ENCODE measurements around the gene PPFIBP1. TPM values are rescaled to one million over a fixed set of nuclear protein-coding genes. Genes with fewer than 3 reads are reported as not detected.

Gene PPFIBP1
- total RNA-seq, 2 donors from 2014 or later = 65.2 to 66.0 TPM

GRCh38 chr12:27534765-27535161 is 10.8 kb downstream of the PPFIBP1 start:
- Histone ChIP-seq H3K4me3 (no peak overlapping the region), H3K36me3 (no peaks in the 10 kb centered on the region), H3K4me1 (peaks cover 0 to 62% of the 10 kb centered on the region in 2 donors), H3K9me3 (no peaks in the 10 kb centered on the region), H3K27me3 (no peaks in the 10 kb centered on the region), H3K27ac (no peak overlapping the region)
- no peak for DNase-seq (ENCODE audit: low spot score)
- TF ChIP-seq, protein P1, sequence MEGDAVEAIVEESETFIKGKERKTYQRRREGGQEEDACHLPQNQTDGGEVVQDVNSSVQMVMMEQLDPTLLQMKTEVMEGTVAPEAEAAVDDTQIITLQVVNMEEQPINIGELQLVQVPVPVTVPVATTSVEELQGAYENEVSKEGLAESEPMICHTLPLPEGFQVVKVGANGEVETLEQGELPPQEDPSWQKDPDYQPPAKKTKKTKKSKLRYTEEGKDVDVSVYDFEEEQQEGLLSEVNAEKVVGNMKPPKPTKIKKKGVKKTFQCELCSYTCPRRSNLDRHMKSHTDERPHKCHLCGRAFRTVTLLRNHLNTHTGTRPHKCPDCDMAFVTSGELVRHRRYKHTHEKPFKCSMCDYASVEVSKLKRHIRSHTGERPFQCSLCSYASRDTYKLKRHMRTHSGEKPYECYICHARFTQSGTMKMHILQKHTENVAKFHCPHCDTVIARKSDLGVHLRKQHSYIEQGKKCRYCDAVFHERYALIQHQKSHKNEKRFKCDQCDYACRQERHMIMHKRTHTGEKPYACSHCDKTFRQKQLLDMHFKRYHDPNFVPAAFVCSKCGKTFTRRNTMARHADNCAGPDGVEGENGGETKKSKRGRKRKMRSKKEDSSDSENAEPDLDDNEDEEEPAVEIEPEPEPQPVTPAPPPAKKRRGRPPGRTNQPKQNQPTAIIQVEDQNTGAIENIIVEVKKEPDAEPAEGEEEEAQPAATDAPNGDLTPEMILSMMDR (IDR thresholded peaks at IDR 0.05) = no peak

GRCh38 chr12:27535318-27535717 is 11.3 kb downstream of the PPFIBP1 start:
- DNase-seq (ENCODE audit: low spot score) = no peak
- Histone ChIP-seq H3K4me3 (no peak overlapping the region), H3K27ac (no peak overlapping the region), H3K9me3 (no peaks in the 10 kb centered on the region), H3K36me3 (no peaks in the 10 kb centered on the region), H3K27me3 (no peaks in the 10 kb centered on the region), H3K4me1 (peaks cover 0 to 65% of the 10 kb centered on the region in 2 donors)
- TF ChIP-seq, protein P1 (IDR thresholded peaks at IDR 0.05) = no peak

DNA sequence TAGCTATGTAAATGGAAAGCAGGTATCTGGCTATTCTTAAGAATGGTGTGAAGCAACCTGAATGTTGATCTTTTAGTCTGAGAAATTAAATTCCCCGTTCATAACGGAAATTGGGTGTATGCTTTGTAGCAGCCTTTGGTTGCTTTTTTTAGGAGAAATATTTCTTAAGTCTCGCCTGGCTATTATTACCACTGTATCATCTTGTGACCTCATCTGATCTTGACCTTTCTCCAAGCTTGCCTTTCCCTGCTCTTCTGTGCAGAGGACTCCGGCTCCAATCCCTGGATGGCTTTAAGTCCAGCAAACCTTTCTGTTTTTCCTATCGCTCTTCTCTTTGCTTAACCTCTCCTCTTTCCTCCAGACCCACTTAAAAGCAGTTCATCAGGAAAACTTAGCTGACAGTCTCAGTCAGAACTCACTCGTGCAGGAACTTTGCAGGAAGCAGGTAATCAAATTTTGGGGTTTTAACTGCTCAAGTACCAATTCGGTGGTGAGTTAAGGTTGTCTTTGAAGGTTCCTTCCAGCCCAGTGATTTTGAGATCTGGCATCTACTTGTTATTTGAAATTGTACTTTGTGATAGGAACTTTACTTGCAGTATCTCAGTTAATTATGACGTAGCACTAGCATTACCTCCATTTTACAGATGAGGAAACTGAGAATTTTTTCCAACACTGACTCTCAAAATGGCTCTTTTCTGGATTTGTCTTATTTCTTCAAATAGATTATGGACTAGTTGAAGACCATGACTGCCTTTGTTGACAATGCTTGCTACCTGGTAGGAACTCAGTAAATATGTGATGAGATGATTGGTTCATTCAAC is 14.1 kb downstream of the PPFIBP1 start:
- Histone ChIP-seq H3K4me3 (no peak overlapping the region), H3K27ac (peak overlapping the region; percentile 51 to 55), H3K27me3 (no peaks in the 10 kb centered on the region), H3K4me1 (peaks cover 0 to 68% of the 10 kb centered on the region in 2 donors), H3K9me3 (no peaks in the 10 kb centered on the region), H3K36me3 (no peaks in the 10 kb centered on the region)
- TF ChIP-seq, protein P1 (IDR thresholded peaks at IDR 0.05) = no peak
- DNase-seq (ENCODE audit: low spot score) = no peak

DNA sequence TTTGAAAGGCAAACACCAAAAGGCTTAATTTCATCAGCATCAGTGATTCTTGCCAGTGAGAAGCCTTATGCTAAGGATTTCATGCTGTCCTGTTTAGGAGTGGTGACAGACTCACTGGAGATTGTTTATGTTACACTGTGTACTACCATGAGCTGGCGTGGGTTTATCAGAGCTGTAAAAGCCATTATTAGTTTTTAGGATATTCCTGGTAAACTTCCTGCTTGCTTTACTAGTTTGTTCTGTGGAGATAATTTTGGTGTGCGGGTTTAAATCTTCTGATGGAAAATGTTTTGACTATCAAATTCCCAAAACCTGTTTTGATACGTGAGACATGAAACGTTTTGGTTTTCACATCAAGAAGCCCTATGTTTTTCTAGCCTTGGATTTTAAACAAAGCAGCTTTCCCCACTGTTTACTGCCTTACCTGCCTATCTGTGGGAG is 15.2 kb downstream of the PPFIBP1 start:
- TF ChIP-seq, protein P1 (IDR thresholded peaks at IDR 0.05) = no peak
- Histone ChIP-seq H3K27ac (peak overlapping the region; percentile 41 to 55), H3K27me3 (no peaks in the 10 kb centered on the region), H3K36me3 (no peaks in the 10 kb centered on the region), H3K9me3 (no peaks in the 10 kb centered on the region), H3K4me3 (no peak overlapping the region), H3K4me1 (peaks cover 0 to 71% of the 10 kb centered on the region in 2 donors)
- DNase-seq (ENCODE audit: low spot score) = no peak

DNA sequence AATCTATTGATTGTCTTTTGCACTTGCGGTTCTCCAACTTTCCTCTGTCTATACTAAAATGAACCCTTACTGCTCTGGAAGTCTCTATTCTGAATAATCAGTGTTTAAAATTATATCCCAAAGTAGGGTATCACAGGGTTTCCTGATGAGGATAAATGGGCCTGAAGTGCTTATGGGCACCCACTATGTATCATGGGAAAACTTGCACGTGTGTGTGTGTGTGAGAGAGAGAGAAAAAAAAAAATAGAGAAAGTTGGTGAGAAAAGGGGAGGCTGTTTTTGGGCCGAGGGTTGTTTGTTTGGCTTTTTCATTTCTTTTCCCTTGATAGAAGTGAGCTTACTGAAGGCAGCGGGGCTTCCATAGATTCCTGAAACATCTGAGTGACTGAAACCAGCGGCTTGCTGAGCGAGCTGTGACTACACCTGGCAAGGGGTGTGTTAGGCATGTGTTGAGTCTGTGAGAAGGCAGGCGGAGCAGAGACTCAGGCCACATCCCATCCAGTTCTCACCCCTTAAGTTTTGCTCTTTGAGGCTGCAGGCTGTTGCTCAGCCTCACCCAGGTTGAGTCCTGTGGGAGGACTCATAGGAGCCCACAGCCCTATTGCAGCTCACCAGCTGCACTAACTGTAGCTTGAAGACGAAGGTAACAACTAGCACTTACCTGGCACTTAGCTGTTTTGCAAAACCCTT is 17.2 kb downstream of the PPFIBP1 start:
- no peak for DNase-seq (ENCODE audit: low spot score)
- Histone ChIP-seq H3K4me1 (peaks cover 0 to 75% of the 10 kb centered on the region in 2 donors), H3K27me3 (no peaks in the 10 kb centered on the region), H3K4me3 (no peak overlapping the region), H3K36me3 (no peaks in the 10 kb centered on the region), H3K27ac (no peak overlapping the region), H3K9me3 (no peaks in the 10 kb centered on the region)
- TF ChIP-seq, protein P1 (IDR thresholded peaks at IDR 0.05) = no peak
